Neural crest cell (in vitro differentiated cells): ENCODE measurements around the gene CCDC71L. TPM values are rescaled to one million over a fixed set of nuclear protein-coding genes. Genes with fewer than 3 reads are reported as not detected.
A peak's percentile ranks its signal among the peaks of the same experiment; 100 is the strongest.

ENCODE experiments used
- DNase-seq: peaks from one replicate; pipeline ENCODE4 v3.0.0; 2021; ENCODE audit warnings: low read depth, mixed read lengths, low spot score
- H3K27ac Mint-ChIP-seq: one replicate; pipeline ENCODE4 v1.8.0; 2021; ENCODE audit warnings: mild to moderate bottlenecking, mixed read lengths; ENCODE audit not compliant: unreplicated experiment
- H3K27me3 Mint-ChIP-seq: 2 replicates; pipeline ENCODE4 v1.8.0; 2021; ENCODE audit warnings: low read depth, mild to moderate bottlenecking, mixed read lengths
- H3K36me3 Mint-ChIP-seq: 2 replicates; pipeline ENCODE4 v1.8.0; 2021; ENCODE audit warnings: low read depth, mild to moderate bottlenecking, mixed read lengths
- H3K4me1 Mint-ChIP-seq: 2 replicates; pipeline ENCODE4 v1.8.0; 2021; ENCODE audit warnings: mixed read lengths
- H3K4me3 Mint-ChIP-seq: one replicate; pipeline ENCODE4 v1.8.0; 2021; ENCODE audit warnings: mild to moderate bottlenecking, mixed read lengths
- H3K9me3 Mint-ChIP-seq: 2 replicates; pipeline ENCODE4 v1.8.0; 2021; ENCODE audit warnings: mixed read lengths
- CTCF ChIP-seq: fragments of 200-600 bp; sonication (generic); conservative IDR thresholded peaks from 2 replicates; pipeline ENCODE4 v1.5.0; 2021; ENCODE audit warnings: antibody characterized with exemption, mild to moderate bottlenecking
- total RNA-seq: library from RNA; stranded (reverse); gene quantifications from 2 replicates; pipeline ENCODE4 v1.2.1, GENCODE V29; 2021

CCDC71L gene
- total RNA-seq, 1 donor from 2014 or later, result 18.5 TPM

- DNase-seq, result no peak
- Mint-ChIP-seq H3K4me3 (no peak overlapping the region), H3K27ac (no peak overlapping the region), H3K27me3 (peaks cover 3% of the 10 kb centered on the region), H3K9me3 (peaks cover 13% of the 10 kb centered on the region), H3K36me3 (no peaks in the 10 kb centered on the region), H3K4me1 (no peaks in the 10 kb centered on the region)
- no peak for TF ChIP-seq CTCF
These were observed 37.1 kb downstream of the CCDC71L start for GRCh38 chr7:106623853-106624252.

- Mint-ChIP-seq H3K4me1 (no peaks in the 10 kb centered on the region), H3K27ac (no peak overlapping the region), H3K27me3 (peaks cover 2% of the 10 kb centered on the region), H3K4me3 (no peak overlapping the region), H3K9me3 (peaks cover 13% of the 10 kb centered on the region), H3K36me3 (no peaks in the 10 kb centered on the region)
- DNase-seq, result no peak
- no peak for TF ChIP-seq CTCF
These were observed 37.7 kb downstream of the CCDC71L start for GRCh38 chr7:106623315-106623660.

GRCh38 chr7:106622654-106623314 is 38.2 kb downstream of the CCDC71L start:
- Mint-ChIP-seq H3K4me1 (no peaks in the 10 kb centered on the region), H3K4me3 (no peak overlapping the region), H3K27ac (peak overlapping the region; percentile 28), H3K27me3 (no peaks in the 10 kb centered on the region), H3K9me3 (peaks cover 13% of the 10 kb centered on the region), H3K36me3 (no peaks in the 10 kb centered on the region)
- TF ChIP-seq CTCF, result no peak
- DNase-seq, result no peak

- Mint-ChIP-seq H3K4me1 (no peaks in the 10 kb centered on the region), H3K36me3 (no peaks in the 10 kb centered on the region), H3K4me3 (no peak overlapping the region), H3K9me3 (peaks cover 13% of the 10 kb centered on the region), H3K27me3 (no peaks in the 10 kb centered on the region), H3K27ac (no peak overlapping the region)
- DNase-seq, result no peak
- no peak for TF ChIP-seq CTCF
These were observed 39.4 kb downstream of the CCDC71L start for GRCh38 chr7:106621393-106622132.

- TF ChIP-seq CTCF, result no peak
- no peak overlapping the region for H3K27ac Mint-ChIP-seq
- no peak for DNase-seq
- no peaks in the 10 kb centered on the region for H3K36me3 Mint-ChIP-seq
- peaks cover 13% of the 10 kb centered on the region for H3K9me3 Mint-ChIP-seq
- H3K4me3 Mint-ChIP-seq, result no peak overlapping the region
- H3K27me3 Mint-ChIP-seq, result no peaks in the 10 kb centered on the region
- no peaks in the 10 kb centered on the region for H3K4me1 Mint-ChIP-seq
These were observed 40.3 kb downstream of the CCDC71L start for GRCh38 chr7:106620676-106621075.
